H9 (cell line): ENCODE results near the gene ATF5. TPM values are rescaled to one million over a fixed set of nuclear protein-coding genes. Genes with fewer than 3 reads are reported as not detected.

Experiments used
- DNase-seq: peaks from one replicate; pipeline ENCODE4 v3.0.0-alpha.2; 2017
- H2AFZ ChIP-seq: one replicate; pipeline ENCODE4 v1.6.1; 2013; ENCODE audit warnings: mild to moderate bottlenecking, low read length, control low read depth, moderate library complexity
- H2AK5ac ChIP-seq: 2 replicates; pipeline ENCODE4 v1.6.1; 2013; ENCODE audit warnings: low read length, control low read depth, mixed read lengths; ENCODE audit not compliant: insufficient read length
- H2BK120ac ChIP-seq: one replicate; pipeline ENCODE4 v1.6.1; 2013; ENCODE audit warnings: low read depth, mild to moderate bottlenecking, low read length, control low read depth, inconsistent platforms; ENCODE audit not compliant: poor library complexity, severe bottlenecking
- H2BK12ac ChIP-seq: 2 replicates; pipeline ENCODE4 v1.6.1; 2013; ENCODE audit warnings: low read length, control low read depth, mixed read lengths, low read depth; ENCODE audit not compliant: insufficient read length
- H2BK15ac ChIP-seq: 2 replicates; pipeline ENCODE4 v1.6.1; 2013; ENCODE audit warnings: low read depth, low read length, control low read depth
- H2BK20ac ChIP-seq: one replicate; pipeline ENCODE4 v1.6.1; 2013; ENCODE audit warnings: low read depth, mild to moderate bottlenecking, low read length, control low read depth, inconsistent platforms; ENCODE audit not compliant: poor library complexity, severe bottlenecking
- H2BK5ac ChIP-seq: 2 replicates; pipeline ENCODE4 v1.6.1; 2013; ENCODE audit warnings: low read length, control low read depth, mixed read lengths; ENCODE audit not compliant: insufficient read length
- H3K14ac ChIP-seq: 2 replicates; pipeline ENCODE4 v1.6.1; 2013; ENCODE audit warnings: low read length, control low read depth; ENCODE audit not compliant: insufficient read depth
- H3K18ac ChIP-seq: 2 replicates; pipeline ENCODE4 v1.6.1; 2013; ENCODE audit warnings: low read depth, mild to moderate bottlenecking, mixed read lengths, low read length, control low read depth; ENCODE audit not compliant: insufficient read length
- H3K23ac ChIP-seq: 2 replicates; pipeline ENCODE4 v1.6.1; 2013; ENCODE audit warnings: low read length, control low read depth, mixed read lengths, low read depth; ENCODE audit not compliant: insufficient read length
- H3K23me2 ChIP-seq: 2 replicates; pipeline ENCODE4 v1.6.1; 2013; ENCODE audit warnings: low read depth, mild to moderate bottlenecking, mixed read lengths, low read length, control low read depth; ENCODE audit not compliant: insufficient read length, poor library complexity, severe bottlenecking
- H3K27ac ChIP-seq: 2 replicates; pipeline ENCODE4 v1.5.1; 2013; ENCODE audit warnings: low read length, control low read depth, mixed read lengths, low read depth; ENCODE audit not compliant: insufficient read length
- H3K27me3 ChIP-seq: 2 replicates; pipeline ENCODE4 v1.6.1; 2013; ENCODE audit warnings: low read length, control low read depth, inconsistent platforms; ENCODE audit not compliant: insufficient read depth
- H3K4ac ChIP-seq: 2 replicates; pipeline ENCODE4 v1.6.1; 2013; ENCODE audit warnings: low read depth, mild to moderate bottlenecking, control low read depth, inconsistent platforms, low read length, moderate library complexity
- H3K4me1 ChIP-seq: 2 replicates; pipeline ENCODE4 v1.6.1; 2013; ENCODE audit warnings: low read length, control low read depth, inconsistent platforms; ENCODE audit not compliant: insufficient read depth
- H3K4me2 ChIP-seq: 2 replicates; pipeline ENCODE4 v1.6.1; 2013; ENCODE audit warnings: low read length, control low read depth, mixed read lengths; ENCODE audit not compliant: insufficient read length, insufficient read depth
- H3K56ac ChIP-seq: 2 replicates; pipeline ENCODE4 v1.6.1; 2013; ENCODE audit warnings: low read depth, mild to moderate bottlenecking, mixed read lengths, low read length, control low read depth; ENCODE audit not compliant: insufficient read length
- H3K79me1 ChIP-seq: 2 replicates; pipeline ENCODE4 v1.6.1; 2013; ENCODE audit warnings: low read depth, mild to moderate bottlenecking, moderate library complexity, low read length, control low read depth, inconsistent platforms; ENCODE audit not compliant: insufficient read depth, poor library complexity, severe bottlenecking
- H3K79me2 ChIP-seq: 2 replicates; pipeline ENCODE4 v1.6.1; 2013; ENCODE audit warnings: low read length, control low read depth, inconsistent platforms; ENCODE audit not compliant: insufficient read depth
- H3K9ac ChIP-seq: 2 replicates; pipeline ENCODE4 v1.6.1; 2013; ENCODE audit warnings: low read length, control low read depth, mixed read lengths; ENCODE audit not compliant: insufficient read length; ENCODE audit errors: extremely low read depth
- H3K9me3 ChIP-seq: one replicate; pipeline ENCODE4 v1.6.1; 2013; ENCODE audit warnings: low read depth, low read length, inconsistent platforms; ENCODE audit not compliant: control insufficient read depth
- H3T11ph ChIP-seq: one replicate; pipeline ENCODE4 v1.6.1; 2013; ENCODE audit warnings: mild to moderate bottlenecking, low read length, control low read depth, inconsistent platforms
- H4K20me1 ChIP-seq: one replicate; pipeline ENCODE4 v1.6.1; 2013; ENCODE audit not compliant: control insufficient read depth, insufficient read length, insufficient read depth
- H4K5ac ChIP-seq: 2 replicates; pipeline ENCODE4 v1.6.1; 2013; ENCODE audit warnings: low read depth, mild to moderate bottlenecking, mixed read lengths, low read length, control low read depth; ENCODE audit not compliant: insufficient read length
- H4K8ac ChIP-seq: replicated peaks from 2 replicates; pipeline ENCODE4 v1.6.1; 2013; ENCODE audit warnings: low read length, control low read depth, mixed read lengths, low read depth; ENCODE audit not compliant: insufficient read length
- H4K91ac ChIP-seq: 2 replicates; pipeline ENCODE4 v1.6.1; 2013; ENCODE audit warnings: low read depth, mild to moderate bottlenecking, moderate library complexity, mixed read lengths, low read length, control low read depth; ENCODE audit not compliant: insufficient read length
- H3K27ac Mint-ChIP-seq, 3 experiments: 2 replicates in 2 of 3; 3 replicates in 1 of 3; pipeline ENCODE4 v1.8.0; 2020 to 2021; ENCODE audit warnings: mixed read lengths in 3 of 3, mild to moderate bottlenecking in 1 of 3, moderate library complexity in 1 of 3
- H3K27me3 Mint-ChIP-seq: 2 replicates; pipeline ENCODE4 v1.8.0; 2021; ENCODE audit warnings: low read depth, mild to moderate bottlenecking, moderate library complexity, mixed read lengths
- H3K36me3 Mint-ChIP-seq, 3 experiments: 2 replicates in 2 of 3; 3 replicates in 1 of 3; pipeline ENCODE4 v1.8.0; 2020 to 2021; ENCODE audit warnings: low read depth in 3 of 3, mixed read lengths in 3 of 3; ENCODE audit not compliant: insufficient read depth in 1 of 3
- H3K4me1 Mint-ChIP-seq, 2 experiments: 2 replicates each; pipeline ENCODE4 v1.8.0; 2020; ENCODE audit warnings: mixed read lengths in 2 of 2
- H3K4me3 Mint-ChIP-seq, 2 experiments: 2 replicates in 1 of 2; 3 replicates in 1 of 2; pipeline ENCODE4 v1.8.0; 2020 to 2021; ENCODE audit warnings: mild to moderate bottlenecking in 2 of 2, mixed read lengths in 2 of 2, moderate library complexity in 1 of 2
- H3K9me3 Mint-ChIP-seq, 2 experiments: 2 replicates in 1 of 2; 3 replicates in 1 of 2; pipeline ENCODE4 v1.8.0; 2020; ENCODE audit warnings: mild to moderate bottlenecking in 2 of 2, mixed read lengths in 2 of 2, moderate library complexity in 1 of 2
- WGBS: extraction: QIAGEN DNeasy Blood & Tissue Kit; methylation state at CpG from one replicate; pipeline ENCODE4 v1.1.7; 2013; ENCODE audit warnings: missing lambda C conversion rate, low lambda C conversion rate, mixed read lengths; ENCODE audit not compliant: insufficient read length; ENCODE audit errors: extremely low coverage; 5-methylcytosine and 5-hydroxymethylcytosine counted together
- total RNA-seq: library from RNA; stranded (reverse); gene quantifications from 2 replicates; pipeline ENCODE4 v1.2.1, GENCODE V29; 2021
- TF ChIP-seq, protein P1 (sequence below): fragments of 200-600 bp; sonication (generic); conservative IDR thresholded peaks from 3 replicates; pipeline ENCODE4 v1.8.0; 2021; ENCODE audit warnings: antibody characterized with exemption, mild to moderate bottlenecking

ATF5 gene
- total RNA-seq, 1 experiment from 2014 or later, result 18.5 TPM

DNA sequence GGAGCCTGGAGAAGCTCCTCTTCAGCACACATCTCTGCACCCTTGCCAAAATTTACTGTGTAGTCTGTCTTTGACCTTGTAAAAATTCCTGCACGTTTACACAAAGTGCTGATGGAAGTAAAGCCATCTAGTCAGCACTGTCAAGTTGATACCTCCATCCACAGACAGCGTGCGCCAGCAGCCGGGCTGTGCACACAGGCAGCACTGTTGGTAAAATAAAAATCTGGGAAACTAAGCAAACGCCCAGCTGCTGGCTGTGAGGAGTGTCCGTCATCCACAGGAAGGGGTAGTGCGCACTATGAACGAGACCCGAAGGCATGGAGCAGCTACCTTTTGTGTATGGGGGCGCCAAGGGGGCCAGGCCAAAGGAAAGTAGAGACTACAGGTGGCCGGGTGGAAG is 49.3 kb downstream of the ATF5 start:
- no peak overlapping the region for H2BK120ac ChIP-seq
- DNase-seq, result no peak
- H3K9me3 Mint-ChIP-seq, result no peaks in the 10 kb centered on the region
- no peaks in the 10 kb centered on the region for H3K23me2 ChIP-seq
- no peak overlapping the region for H3K4ac ChIP-seq
- peaks cover 0 to 4% of the 10 kb centered on the region in 2 experiments; a peak in 2 of 4 replicates for H3K4me1 Mint-ChIP-seq
- no peaks in the 10 kb centered on the region for H3K79me1 ChIP-seq
- H2AK5ac ChIP-seq, result no peak overlapping the region
- H3K4me2 ChIP-seq, result no peak overlapping the region
- TF ChIP-seq, protein P1, sequence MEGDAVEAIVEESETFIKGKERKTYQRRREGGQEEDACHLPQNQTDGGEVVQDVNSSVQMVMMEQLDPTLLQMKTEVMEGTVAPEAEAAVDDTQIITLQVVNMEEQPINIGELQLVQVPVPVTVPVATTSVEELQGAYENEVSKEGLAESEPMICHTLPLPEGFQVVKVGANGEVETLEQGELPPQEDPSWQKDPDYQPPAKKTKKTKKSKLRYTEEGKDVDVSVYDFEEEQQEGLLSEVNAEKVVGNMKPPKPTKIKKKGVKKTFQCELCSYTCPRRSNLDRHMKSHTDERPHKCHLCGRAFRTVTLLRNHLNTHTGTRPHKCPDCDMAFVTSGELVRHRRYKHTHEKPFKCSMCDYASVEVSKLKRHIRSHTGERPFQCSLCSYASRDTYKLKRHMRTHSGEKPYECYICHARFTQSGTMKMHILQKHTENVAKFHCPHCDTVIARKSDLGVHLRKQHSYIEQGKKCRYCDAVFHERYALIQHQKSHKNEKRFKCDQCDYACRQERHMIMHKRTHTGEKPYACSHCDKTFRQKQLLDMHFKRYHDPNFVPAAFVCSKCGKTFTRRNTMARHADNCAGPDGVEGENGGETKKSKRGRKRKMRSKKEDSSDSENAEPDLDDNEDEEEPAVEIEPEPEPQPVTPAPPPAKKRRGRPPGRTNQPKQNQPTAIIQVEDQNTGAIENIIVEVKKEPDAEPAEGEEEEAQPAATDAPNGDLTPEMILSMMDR, result no peak
- H3K27me3 ChIP-seq, result no peaks in the 10 kb centered on the region
- H3K4me3 Mint-ChIP-seq, result no peak overlapping the region
- H3T11ph ChIP-seq, result no peak overlapping the region
- no peak overlapping the region for H2AFZ ChIP-seq
- no peak overlapping the region for H3K23ac ChIP-seq
- peaks cover 3% of the 10 kb centered on the region for H3K27me3 Mint-ChIP-seq
- no peak overlapping the region for H3K9ac ChIP-seq
- no peak overlapping the region for H4K91ac ChIP-seq
- peaks cover 0 to 6% (median 3%) of the 10 kb centered on the region in 3 experiments; a peak in 2 of 7 replicates for H3K36me3 Mint-ChIP-seq
- no peak overlapping the region for H4K5ac ChIP-seq
- H3K27ac Mint-ChIP-seq, result no peak overlapping the region
- H4K8ac ChIP-seq, result no peak overlapping the region
- H3K14ac ChIP-seq, result no peak overlapping the region
- no peak overlapping the region for H2BK20ac ChIP-seq
- H2BK5ac ChIP-seq, result no peak overlapping the region
- H2BK12ac ChIP-seq, result no peak overlapping the region
- no peaks in the 10 kb centered on the region for H3K9me3 ChIP-seq
- WGBS, result no CpG with 5 or more reads among the region's 11 CpGs
- no peaks in the 10 kb centered on the region for H3K79me2 ChIP-seq
- H2BK15ac ChIP-seq, result no peak overlapping the region
- H3K18ac ChIP-seq, result no peak overlapping the region
- no peak overlapping the region for H3K56ac ChIP-seq
- no peaks in the 10 kb centered on the region for H4K20me1 ChIP-seq
- no peaks in the 10 kb centered on the region for H3K4me1 ChIP-seq
- no peak overlapping the region for H3K27ac ChIP-seq
